HG02981 (cell line): ENCODE data around the gene PPP1R16B.
"Not testable (repeated sequence)": the region's sequence is repeated elsewhere in the genome, so short reads cannot be mapped to it uniquely, and the experiment has no call there.

Experiments
- ATAC-seq: cut with Tn5 transposase; IDR thresholded peaks from one replicate; pipeline ENCODE4 v1.9.1; 2021; ENCODE audit warnings: mild to moderate bottlenecking, moderate library complexity; ENCODE audit not compliant: unreplicated experiment

PPP1R16B gene

GRCh38 chr20:38842558-38842981, 37.1 kb downstream of the PPP1R16B start:
- ATAC-seq: peak; percentile 83

GRCh38 chr20:38843346-38843745, 37.8 kb downstream of the PPP1R16B start:
- no peak for ATAC-seq

GRCh38 chr20:38844963-38845362, 39.5 kb downstream of the PPP1R16B start:
- ATAC-seq: no peak

- no peak for ATAC-seq
These were observed 42.3 kb downstream of the PPP1R16B start for GRCh38 chr20:38847840-38848239.

- ATAC-seq: no peak
These were observed 48.3 kb downstream of the PPP1R16B start for GRCh38 chr20:38853759-38854158.

GRCh38 chr20:38854654-38855066, 49.2 kb downstream of the PPP1R16B start:
- ATAC-seq: no peak

GRCh38 chr20:38855356-38855755, 49.9 kb downstream of the PPP1R16B start:
- no peak for ATAC-seq

GRCh38 chr20:38856570-38856969, 51.1 kb downstream of the PPP1R16B start:
- no peak for ATAC-seq

- no peak for ATAC-seq
These were observed 52.2 kb downstream of the PPP1R16B start for GRCh38 chr20:38857703-38858102.

GRCh38 chr20:38859070-38859690, 53.7 kb downstream of the PPP1R16B start:
- ATAC-seq: no peak

- ATAC-seq: not testable (repeated sequence)
These were observed 54.4 kb downstream of the PPP1R16B start for GRCh38 chr20:38859857-38860256.

GRCh38 chr20:38861071-38861401, 55.5 kb downstream of the PPP1R16B start:
- no peak for ATAC-seq

- no peak for ATAC-seq
These were observed 56.7 kb downstream of the PPP1R16B start for GRCh38 chr20:38862226-38862625.

GRCh38 chr20:38863024-38863851, 57.7 kb downstream of the PPP1R16B start:
- peak; percentile 67 for ATAC-seq

- ATAC-seq: no peak
These were observed 59.2 kb downstream of the PPP1R16B start for GRCh38 chr20:38864662-38865061.

- no peak for ATAC-seq
These were observed 61.0 kb downstream of the PPP1R16B start for GRCh38 chr20:38866265-38867061.

GRCh38 chr20:38867062-38867359, 61.5 kb downstream of the PPP1R16B start:
- no peak for ATAC-seq

GRCh38 chr20:38870733-38871559, 65.4 kb downstream of the PPP1R16B start:
- ATAC-seq: no peak

GRCh38 chr20:38871560-38871953, 66.1 kb downstream of the PPP1R16B start:
- no peak for ATAC-seq

GRCh38 chr20:38872036-38872435, 66.5 kb downstream of the PPP1R16B start:
- ATAC-seq: no peak

- ATAC-seq: no peak
These were observed 67.1 kb downstream of the PPP1R16B start for GRCh38 chr20:38872491-38873049.
